ENCODE results near the gene PTPN6.

Gene PTPN6

GRCh38 chr12:6956021-6956727 lies 5.0 kb downstream of the PTPN6 start:
- DNase-seq (ENCODE audit: low spot score), result no peak

GRCh38 chr12:6957151-6957701 lies 6.1 kb downstream of the PTPN6 start:
- DNase-seq (ENCODE audit: low spot score), result no peak

- no peak for DNase-seq (ENCODE audit: low spot score)
These were observed 6.8 kb downstream of the PTPN6 start for GRCh38 chr12:6957741-6958608.

GRCh38 chr12:6958609-6959057 lies 7.5 kb downstream of the PTPN6 start:
- no peak for DNase-seq (ENCODE audit: low spot score)

GRCh38 chr12:6959058-6959804 lies 8.1 kb downstream of the PTPN6 start:
- DNase-seq (ENCODE audit: low spot score), result peak; percentile 83

- DNase-seq (ENCODE audit: low spot score), result no peak
These were observed 8.8 kb downstream of the PTPN6 start for GRCh38 chr12:6959805-6960592.

- no peak for DNase-seq (ENCODE audit: low spot score)
These were observed 9.6 kb downstream of the PTPN6 start for GRCh38 chr12:6960593-6961277.

GRCh38 chr12:6961278-6961694 lies 10.1 kb downstream of the PTPN6 start:
- DNase-seq (ENCODE audit: low spot score), result peak; percentile 93

GRCh38 chr12:6961695-6962284 lies 10.6 kb downstream of the PTPN6 start:
- no peak for DNase-seq (ENCODE audit: low spot score)

- no peak for DNase-seq (ENCODE audit: low spot score)
These were observed 11.3 kb downstream of the PTPN6 start for GRCh38 chr12:6962285-6963015.

GRCh38 chr12:6963016-6963731 lies 12.0 kb downstream of the PTPN6 start:
- DNase-seq (ENCODE audit: low spot score), result no peak

GRCh38 chr12:6963791-6964413 lies 12.7 kb downstream of the PTPN6 start:
- no peak for DNase-seq (ENCODE audit: low spot score)

- no peak for DNase-seq (ENCODE audit: low spot score)
These were observed 13.5 kb downstream of the PTPN6 start for GRCh38 chr12:6964605-6965025.

GRCh38 chr12:6965026-6965661 lies 14.0 kb downstream of the PTPN6 start:
- peak; percentile 91 for DNase-seq (ENCODE audit: low spot score)

GRCh38 chr12:6965714-6966113 lies 14.6 kb downstream of the PTPN6 start:
- DNase-seq (ENCODE audit: low spot score), result no peak

GRCh38 chr12:6966351-6966750 lies 15.2 kb downstream of the PTPN6 start:
- no peak for DNase-seq (ENCODE audit: low spot score)

- no peak for DNase-seq (ENCODE audit: low spot score)
These were observed 16.5 kb downstream of the PTPN6 start for GRCh38 chr12:6967651-6968100.

GRCh38 chr12:6968426-6968825 lies 17.3 kb downstream of the PTPN6 start:
- no peak for DNase-seq (ENCODE audit: low spot score)
